Mammary epithelial cell (primary cell): ENCODE results near the gene SORBS2.

Experiments
- CTCF ChIP-seq, 2 donors: IDR thresholded peaks in 1 of 2; conservative IDR thresholded peaks in 1 of 2; 2 replicates each; pipeline ENCODE4 v1.5.1; 2011 to 2012; ENCODE audit warnings: inconsistent platforms in 2 of 2, low read length in 2 of 2, mild to moderate bottlenecking in 2 of 2, control low read depth in 1 of 2, low read depth in 1 of 2; ENCODE audit not compliant: insufficient read depth in 1 of 2; ENCODE audit errors: extremely low read depth in 1 of 2
- EZH2 ChIP-seq: IDR thresholded peaks from 2 replicates; pipeline ENCODE4 v1.6.1; 2012; ENCODE audit warnings: low read length, inconsistent platforms, borderline replicate concordance

- TF ChIP-seq CTCF (conservative IDR thresholded peaks at IDR 0.05 in 1 of 2, IDR thresholded peaks at IDR 0.05 in 1 of 2; ENCODE audit: extremely low read depth in 1 of 2, insufficient read depth in 1 of 2, low read depth in 1 of 2, low read length in 2 of 2), result no peak
- TF ChIP-seq EZH2, result no peak
These were observed 275.6 kb downstream of the SORBS2 start for GRCh38 chr4:185536411-185536709.
